ENCODE measurements around the gene ROBO2.

The ROBO2 gene

GRCh38 chr3:77125966-77126365 is 86.1 kb downstream of the ROBO2 start:
- DNase-seq (ENCODE audit: low spot score), result no peak
- in situ Hi-C loops (cut with MboI; ENCODE audit: low sequenced_read_pairs, unreplicated experiment), result no loop called here
- TF ChIP-seq CTCF (IDR thresholded peaks at IDR 0.05; ENCODE audit: borderline replicate concordance, control extremely low read depth, extremely low read depth, insufficient read depth, missing control alignments), result no peak

GRCh38 chr3:77134769-77135168 is 94.9 kb downstream of the ROBO2 start:
- in situ Hi-C loops (cut with MboI; ENCODE audit: low sequenced_read_pairs, unreplicated experiment), result no loop called here
- DNase-seq (ENCODE audit: low spot score), result no peak
- no peak for TF ChIP-seq CTCF (IDR thresholded peaks at IDR 0.05; ENCODE audit: borderline replicate concordance, control extremely low read depth, extremely low read depth, insufficient read depth, missing control alignments)

GRCh38 chr3:77137559-77137958 is 97.7 kb downstream of the ROBO2 start:
- no peak for DNase-seq (ENCODE audit: low spot score)
- in situ Hi-C loops (cut with MboI; ENCODE audit: low sequenced_read_pairs, unreplicated experiment), result no loop called here

GRCh38 chr3:77139624-77140023 is 99.7 kb downstream of the ROBO2 start:
- DNase-seq (ENCODE audit: low spot score), result no peak
- in situ Hi-C loops (cut with MboI; ENCODE audit: low sequenced_read_pairs, unreplicated experiment), result no loop called here
- no peak for TF ChIP-seq CTCF (IDR thresholded peaks at IDR 0.05; ENCODE audit: borderline replicate concordance, control extremely low read depth, extremely low read depth, insufficient read depth, missing control alignments)

More at GRCh38 chr3:77137559-77137958, 97.7 kb downstream of the ROBO2 start:
- TF ChIP-seq CTCF (IDR thresholded peaks at IDR 0.05; ENCODE audit: borderline replicate concordance, control extremely low read depth, extremely low read depth, insufficient read depth, missing control alignments), result no peak

- TF ChIP-seq CTCF (IDR thresholded peaks at IDR 0.05; ENCODE audit: borderline replicate concordance, control extremely low read depth, extremely low read depth, insufficient read depth, missing control alignments), result no peak
- in situ Hi-C loops (cut with MboI; ENCODE audit: low sequenced_read_pairs, unreplicated experiment), result no loop called here
- DNase-seq (ENCODE audit: low spot score), result no peak
These were observed 101.5 kb downstream of the ROBO2 start for GRCh38 chr3:77141423-77141822.

- TF ChIP-seq CTCF (IDR thresholded peaks at IDR 0.05; ENCODE audit: borderline replicate concordance, control extremely low read depth, extremely low read depth, insufficient read depth, missing control alignments), result no peak
- in situ Hi-C loops (cut with MboI; ENCODE audit: low sequenced_read_pairs, unreplicated experiment), result no loop called here
- no peak for DNase-seq (ENCODE audit: low spot score)
These were observed 102.7 kb downstream of the ROBO2 start for GRCh38 chr3:77142578-77142977.

GRCh38 chr3:77146004-77146403 is 106.1 kb downstream of the ROBO2 start:
- no peak for TF ChIP-seq CTCF (IDR thresholded peaks at IDR 0.05; ENCODE audit: borderline replicate concordance, control extremely low read depth, extremely low read depth, insufficient read depth, missing control alignments)
- in situ Hi-C loops (cut with MboI; ENCODE audit: low sequenced_read_pairs, unreplicated experiment), result no loop called here
- no peak for DNase-seq (ENCODE audit: low spot score)
